ENCODE measurements around the gene CCDC149.

DNA sequence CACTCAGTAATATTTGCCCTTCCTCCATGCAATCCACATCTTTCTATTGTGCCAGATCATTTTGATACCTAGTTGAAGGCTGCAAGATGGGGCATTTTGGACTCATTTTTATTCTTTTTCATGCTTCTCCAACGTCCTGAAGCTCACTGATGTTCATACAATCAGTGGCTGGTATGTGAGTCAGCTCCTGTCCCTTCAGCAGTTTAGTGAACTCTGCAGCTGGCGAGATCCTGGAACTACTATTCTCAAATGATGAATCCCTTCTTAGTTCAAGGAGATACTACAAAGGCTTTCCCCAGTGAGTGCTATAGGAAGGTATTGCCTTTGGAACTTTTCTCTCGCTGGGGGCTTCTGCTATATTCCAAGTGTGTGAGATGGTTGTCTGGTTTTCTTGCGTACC, 9.6 kb upstream of the CCDC149 start:
- TF ChIP-seq, protein P1, sequence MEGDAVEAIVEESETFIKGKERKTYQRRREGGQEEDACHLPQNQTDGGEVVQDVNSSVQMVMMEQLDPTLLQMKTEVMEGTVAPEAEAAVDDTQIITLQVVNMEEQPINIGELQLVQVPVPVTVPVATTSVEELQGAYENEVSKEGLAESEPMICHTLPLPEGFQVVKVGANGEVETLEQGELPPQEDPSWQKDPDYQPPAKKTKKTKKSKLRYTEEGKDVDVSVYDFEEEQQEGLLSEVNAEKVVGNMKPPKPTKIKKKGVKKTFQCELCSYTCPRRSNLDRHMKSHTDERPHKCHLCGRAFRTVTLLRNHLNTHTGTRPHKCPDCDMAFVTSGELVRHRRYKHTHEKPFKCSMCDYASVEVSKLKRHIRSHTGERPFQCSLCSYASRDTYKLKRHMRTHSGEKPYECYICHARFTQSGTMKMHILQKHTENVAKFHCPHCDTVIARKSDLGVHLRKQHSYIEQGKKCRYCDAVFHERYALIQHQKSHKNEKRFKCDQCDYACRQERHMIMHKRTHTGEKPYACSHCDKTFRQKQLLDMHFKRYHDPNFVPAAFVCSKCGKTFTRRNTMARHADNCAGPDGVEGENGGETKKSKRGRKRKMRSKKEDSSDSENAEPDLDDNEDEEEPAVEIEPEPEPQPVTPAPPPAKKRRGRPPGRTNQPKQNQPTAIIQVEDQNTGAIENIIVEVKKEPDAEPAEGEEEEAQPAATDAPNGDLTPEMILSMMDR (IDR thresholded peaks at IDR 0.05; ENCODE audit: low read length) = no peak
- no peak for TF ChIP-seq EZH2 (optimal IDR thresholded peaks at IDR 0.05; ENCODE audit: low read depth, low read length)
